HG02759 (cell line): ENCODE measurements around the gene AKNAD1.
"Not testable (repeated sequence)": the region's sequence is repeated elsewhere in the genome, so short reads cannot be mapped to it uniquely, and the experiment has no call there.

ENCODE experiments used
- ATAC-seq: cut with Tn5 transposase; IDR thresholded peaks from one replicate; pipeline ENCODE4 v1.9.1; 2021; ENCODE audit warnings: mild to moderate bottlenecking, moderate library complexity; ENCODE audit not compliant: unreplicated experiment

The AKNAD1 gene

DNA sequence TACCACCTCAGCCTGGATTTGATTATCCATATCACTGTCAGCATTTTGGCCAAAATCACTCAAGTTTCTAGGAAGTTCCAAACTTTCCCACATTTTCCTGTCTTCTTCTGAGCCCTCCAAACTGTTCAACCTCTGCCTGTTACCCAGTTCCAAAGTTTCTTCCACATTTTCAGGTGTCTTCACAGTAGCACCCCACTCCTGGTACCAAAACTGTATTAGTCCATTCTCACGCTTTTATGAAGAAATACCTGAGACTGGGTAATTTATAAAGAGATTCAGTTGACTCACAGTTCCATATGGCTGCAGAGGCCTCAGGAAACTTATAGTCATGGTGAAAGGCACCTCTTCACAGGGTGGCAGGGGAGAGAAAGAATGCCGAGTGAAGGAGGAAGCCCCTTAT is 71.0 kb downstream of the AKNAD1 start:
- no peak for ATAC-seq

DNA sequence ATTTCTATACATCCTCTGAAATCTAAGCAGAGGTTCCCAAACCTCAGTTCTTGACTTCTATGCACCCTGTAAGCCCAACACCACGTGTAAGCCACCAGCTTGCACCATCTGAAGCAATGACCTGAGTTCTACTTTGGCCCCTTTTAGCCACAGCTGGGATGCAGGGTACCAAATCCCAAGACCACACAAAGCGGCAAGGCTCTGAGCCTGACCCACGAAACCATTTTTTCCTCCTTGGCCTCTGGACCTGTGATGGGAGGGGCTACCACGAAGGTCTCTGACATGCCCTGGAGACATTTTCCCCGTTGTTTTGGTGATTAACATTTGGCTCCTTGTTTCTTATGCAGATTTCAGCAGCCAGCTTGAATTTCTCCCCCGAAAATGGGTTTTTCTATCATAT is 71.6 kb downstream of the AKNAD1 start:
- ATAC-seq, result no peak

DNA sequence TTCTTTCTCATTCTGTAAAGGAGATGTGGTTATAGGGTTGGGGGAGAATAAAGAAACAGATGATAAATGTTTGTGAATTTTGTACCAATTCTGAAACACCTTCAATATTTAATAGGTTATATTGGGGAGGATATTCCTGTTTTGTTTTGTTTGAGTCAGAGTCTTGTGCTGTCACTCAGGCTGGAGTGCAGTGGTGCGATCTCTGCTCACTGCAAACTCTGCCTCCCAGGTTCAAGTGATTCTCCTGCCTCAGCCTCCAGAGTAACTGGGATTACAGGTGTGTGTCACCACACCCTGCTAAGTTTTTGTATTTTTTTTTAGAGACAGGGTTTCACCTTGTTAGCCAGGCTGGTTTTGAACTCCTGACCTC is 75.3 kb downstream of the AKNAD1 start:
- not testable (repeated sequence) for ATAC-seq

DNA sequence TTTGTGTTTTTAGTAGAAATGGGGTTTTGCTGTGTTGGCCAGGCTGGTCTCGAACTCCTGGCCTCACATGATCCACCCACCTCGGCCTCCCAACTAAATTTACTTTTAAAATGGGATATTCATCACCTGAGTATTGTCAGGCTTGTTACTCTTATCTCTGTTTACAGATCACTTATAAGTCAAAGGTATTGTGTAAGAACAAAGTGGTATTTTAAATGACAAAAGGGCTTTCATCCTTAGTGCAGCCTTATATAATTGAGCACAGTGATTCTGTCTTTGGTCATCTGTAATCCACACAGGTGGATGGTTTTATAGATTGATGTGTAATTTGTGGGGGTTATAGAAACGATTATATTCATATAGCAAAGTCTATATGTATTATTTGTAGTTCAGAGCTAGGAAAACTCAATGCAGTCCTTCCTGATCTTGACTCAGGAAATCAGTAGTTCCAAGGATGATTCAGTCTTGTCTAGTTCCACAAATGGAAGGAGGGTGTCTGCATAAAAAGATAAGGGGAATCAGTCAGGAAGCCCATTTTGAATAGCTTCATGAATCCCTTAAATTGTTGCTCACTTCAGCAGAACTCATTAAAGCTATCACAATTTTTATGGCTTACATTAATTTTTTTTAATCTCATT is 75.8 kb downstream of the AKNAD1 start:
- no peak for ATAC-seq

DNA sequence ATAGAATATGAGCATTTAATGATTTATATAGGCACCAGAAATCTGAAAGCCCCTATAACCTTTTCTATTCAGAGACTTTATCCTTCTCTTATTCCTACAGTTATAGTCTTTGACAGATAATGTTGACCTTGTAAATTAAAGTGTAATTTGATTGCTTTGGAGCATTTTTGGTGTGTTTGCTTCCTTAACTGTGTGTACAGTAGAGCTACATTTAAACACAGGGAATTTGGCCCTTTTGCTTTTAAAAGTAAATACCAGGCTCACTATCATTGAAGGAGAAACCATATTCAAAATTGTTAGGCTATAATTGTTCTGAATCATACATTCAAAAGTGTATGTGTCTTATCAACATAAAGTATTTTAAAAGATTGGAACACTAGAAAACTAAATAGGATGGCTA is 77.4 kb downstream of the AKNAD1 start:
- ATAC-seq, result no peak

DNA sequence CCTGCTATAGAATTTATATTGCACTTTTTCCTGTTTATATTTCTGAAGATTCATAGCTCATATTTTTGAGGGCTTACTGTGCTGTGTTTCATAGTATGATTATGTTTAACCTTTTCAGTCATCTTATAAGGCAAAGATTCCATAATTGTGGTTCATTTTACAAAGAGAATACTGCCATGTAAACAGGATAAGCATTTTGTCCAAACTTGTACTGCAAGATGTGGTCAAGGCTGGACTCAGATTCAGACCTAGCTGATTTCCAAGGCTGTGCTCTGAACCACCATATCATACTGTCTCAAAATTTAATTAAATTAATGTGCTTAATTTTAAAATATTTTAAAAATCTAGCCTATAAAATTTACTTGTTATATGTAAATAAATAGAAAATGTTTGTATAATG is 79.1 kb downstream of the AKNAD1 start:
- no peak for ATAC-seq

DNA sequence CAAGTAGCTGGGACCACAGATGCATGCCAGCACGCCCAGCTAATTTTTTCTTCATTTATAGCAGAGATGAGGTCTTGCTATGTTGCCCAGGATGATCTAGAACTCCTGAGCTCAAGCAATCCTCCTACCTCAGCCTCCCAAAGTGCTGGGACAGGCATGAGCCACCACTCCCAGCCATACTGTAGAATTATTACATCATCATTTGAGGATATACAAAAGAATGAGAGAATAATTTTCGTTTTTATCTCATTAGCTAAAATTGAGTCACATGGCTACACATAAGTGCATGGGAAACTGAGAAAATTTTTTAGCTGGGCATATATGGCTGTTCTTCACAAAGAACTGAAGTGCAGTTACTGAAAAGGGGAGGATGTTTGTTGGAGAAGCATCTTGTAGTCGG is 89.2 kb downstream of the AKNAD1 start:
- no peak for ATAC-seq

DNA sequence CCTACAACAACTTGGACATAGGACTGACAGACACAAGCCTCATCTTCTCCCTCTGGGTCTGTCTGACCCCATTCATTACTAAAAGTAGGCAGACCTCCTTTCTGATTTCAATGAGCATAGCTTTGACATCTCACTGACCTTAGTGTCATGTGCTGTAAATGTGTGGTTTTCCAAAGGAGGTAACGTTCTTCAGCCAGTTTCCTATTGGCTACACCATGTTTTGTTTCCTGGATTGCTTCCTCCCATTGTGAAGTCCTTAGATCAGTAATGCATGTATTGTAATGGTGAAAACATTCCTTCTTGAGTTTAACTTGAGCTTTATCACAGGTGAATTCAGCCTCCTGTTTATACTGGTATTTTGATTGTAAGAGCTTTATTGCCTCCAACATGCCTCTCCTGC is 89.8 kb downstream of the AKNAD1 start:
- no peak for ATAC-seq
